Suprapubic skin (tissue), 4 donors: Measurements from ENCODE around the gene PPM1F. TPM values are rescaled to one million over a fixed set of nuclear protein-coding genes. Genes with fewer than 3 reads are reported as not detected.
A peak's percentile ranks its signal among the peaks of the same experiment; 100 is the strongest.
"Not testable (repeated sequence)": the region's sequence is repeated elsewhere in the genome, so short reads cannot be mapped to it uniquely, and the experiment has no call there.

Experiments used
- DNase-seq, 2 donors: peaks; one replicate each; pipeline ENCODE4 v3.0.0-alpha.2; 2019; ENCODE audit warnings: low spot score in 2 of 2
- H3K27ac ChIP-seq: fragments of 200-600 bp; sonication (generic); one replicate; pipeline ENCODE4 v1.5.1; 2019
- H3K27me3 ChIP-seq: fragments of 200-600 bp; sonication (generic); one replicate; pipeline ENCODE4 v1.5.1; 2019
- H3K36me3 ChIP-seq: fragments of 200-600 bp; sonication (generic); one replicate; pipeline ENCODE4 v1.5.1; 2019
- H3K4me1 ChIP-seq: fragments of 200-600 bp; sonication (generic); one replicate; pipeline ENCODE4 v1.5.1; 2019
- H3K4me3 ChIP-seq: fragments of 200-600 bp; sonication (generic); one replicate; pipeline ENCODE4 v1.5.1; 2019; ENCODE audit warnings: mild to moderate bottlenecking
- H3K9me3 ChIP-seq: fragments of 200-600 bp; sonication (generic); one replicate; pipeline ENCODE4 v1.5.1; 2019
- EP300 ChIP-seq: sonication (generic); formaldehyde crosslinking; IDR thresholded peaks from one replicate; pipeline ENCODE4 v1.6.1; 2017; ENCODE audit warnings: antibody characterized with exemption
- POLR2A ChIP-seq, 2 donors: fragments of 450-650 bp; IDR thresholded peaks; one replicate each; pipeline ENCODE4 v1.6.1; 2017; ENCODE audit warnings: antibody characterized with exemption in 2 of 2, mild to moderate bottlenecking in 2 of 2, moderate library complexity in 2 of 2
- POLR2AphosphoS5 ChIP-seq, 3 donors: sonication (generic); formaldehyde crosslinking; IDR thresholded peaks; one replicate each; pipeline ENCODE4 v1.6.1; 2017; ENCODE audit warnings: antibody characterized with exemption in 3 of 3
- WGBS: methylation state at CpG from one replicate; pipeline ENCODE4 v1.1.5; 2018; 5-methylcytosine and 5-hydroxymethylcytosine counted together
- total RNA-seq, 4 donors: library from RNA; depleted of rRNA; stranded (reverse); fragments of >200 nt; gene quantifications; one replicate each; pipeline ENCODE4 v1.1.0, GENCODE V29; 2016
- TF ChIP-seq, protein P1 (sequence below), 2 donors: fragments of 200-600 bp in 1 of 2; fragments of 450-650 bp in 1 of 2; sonication (generic) in 1 of 2; IDR thresholded peaks; one replicate each; pipeline ENCODE4 v1.5.1; 2016 to 2019; ENCODE audit warnings: antibody characterized with exemption in 2 of 2, mild to moderate bottlenecking in 1 of 2, moderate library complexity in 1 of 2

Gene PPM1F
- total RNA-seq, 4 donors from 2014 or later = 21.9 to 40.7 (median 29.9) TPM

DNA sequence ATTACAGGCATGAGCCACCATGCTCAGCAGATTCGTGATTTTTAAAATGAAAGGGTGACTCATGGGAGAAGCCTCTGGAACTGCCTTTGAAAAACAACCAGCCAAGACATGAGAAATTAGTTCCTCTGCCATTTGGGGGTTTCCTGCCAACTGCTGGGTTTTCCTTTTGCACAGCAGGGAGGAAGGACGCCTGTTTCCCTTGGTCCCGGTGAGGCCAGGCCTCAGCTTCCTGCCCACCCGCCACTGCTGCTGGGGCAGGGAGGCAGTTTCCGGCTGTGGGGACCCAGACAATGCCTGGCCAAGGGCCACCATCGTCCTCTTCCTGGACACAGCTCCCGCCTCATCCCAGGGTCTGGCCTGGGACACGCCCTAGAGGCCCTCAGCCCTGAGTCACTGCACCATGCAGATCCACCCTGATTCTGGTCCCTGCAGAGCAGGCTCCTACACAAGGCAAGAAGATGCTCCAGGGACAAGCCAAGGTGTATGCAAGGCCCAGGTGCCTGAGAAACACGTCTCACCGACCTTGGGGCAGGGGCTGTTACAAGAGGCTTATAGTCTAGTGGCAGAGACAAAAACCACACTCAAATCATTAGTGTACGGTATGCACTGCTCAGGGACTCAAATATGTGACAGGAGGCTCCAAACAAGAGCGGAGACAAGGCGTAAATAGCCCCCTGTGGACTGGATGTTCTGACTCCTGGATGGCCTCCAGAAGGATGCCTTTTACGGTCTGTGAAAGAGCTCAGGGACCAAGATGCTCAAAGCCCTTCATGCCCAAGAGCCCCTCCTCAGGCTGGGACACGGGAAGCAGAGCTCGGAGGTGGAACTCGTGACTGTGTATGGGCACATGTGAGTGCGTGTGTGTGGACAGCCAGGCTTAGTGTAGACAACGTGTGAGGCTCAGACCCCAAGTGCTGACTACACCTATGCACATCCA lies 10.0 kb downstream of the PPM1F start:
- peaks cover 22% of the 10 kb centered on the region for H3K36me3 ChIP-seq
- TF ChIP-seq POLR2AphosphoS5 (IDR thresholded peaks at IDR 0.05) (peak in 2 of 3 donors; percentile 64 to 86), POLR2A (IDR thresholded peaks at IDR 0.05) (no peak), EP300 (no peak)
- TF ChIP-seq, protein P1, sequence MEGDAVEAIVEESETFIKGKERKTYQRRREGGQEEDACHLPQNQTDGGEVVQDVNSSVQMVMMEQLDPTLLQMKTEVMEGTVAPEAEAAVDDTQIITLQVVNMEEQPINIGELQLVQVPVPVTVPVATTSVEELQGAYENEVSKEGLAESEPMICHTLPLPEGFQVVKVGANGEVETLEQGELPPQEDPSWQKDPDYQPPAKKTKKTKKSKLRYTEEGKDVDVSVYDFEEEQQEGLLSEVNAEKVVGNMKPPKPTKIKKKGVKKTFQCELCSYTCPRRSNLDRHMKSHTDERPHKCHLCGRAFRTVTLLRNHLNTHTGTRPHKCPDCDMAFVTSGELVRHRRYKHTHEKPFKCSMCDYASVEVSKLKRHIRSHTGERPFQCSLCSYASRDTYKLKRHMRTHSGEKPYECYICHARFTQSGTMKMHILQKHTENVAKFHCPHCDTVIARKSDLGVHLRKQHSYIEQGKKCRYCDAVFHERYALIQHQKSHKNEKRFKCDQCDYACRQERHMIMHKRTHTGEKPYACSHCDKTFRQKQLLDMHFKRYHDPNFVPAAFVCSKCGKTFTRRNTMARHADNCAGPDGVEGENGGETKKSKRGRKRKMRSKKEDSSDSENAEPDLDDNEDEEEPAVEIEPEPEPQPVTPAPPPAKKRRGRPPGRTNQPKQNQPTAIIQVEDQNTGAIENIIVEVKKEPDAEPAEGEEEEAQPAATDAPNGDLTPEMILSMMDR (IDR thresholded peaks at IDR 0.05) = no peak
- H3K4me1 ChIP-seq = peaks cover 78% of the 10 kb centered on the region
- peak overlapping the region; percentile 92 for H3K27ac ChIP-seq
- no peaks in the 10 kb centered on the region for H3K27me3 ChIP-seq
- no peaks in the 10 kb centered on the region for H3K9me3 ChIP-seq
- 32% methylated on average over 16 of the region's 19 CpGs for WGBS
- peak; percentile 89 to 92 for DNase-seq
- H3K4me3 ChIP-seq = no peak overlapping the region

DNA sequence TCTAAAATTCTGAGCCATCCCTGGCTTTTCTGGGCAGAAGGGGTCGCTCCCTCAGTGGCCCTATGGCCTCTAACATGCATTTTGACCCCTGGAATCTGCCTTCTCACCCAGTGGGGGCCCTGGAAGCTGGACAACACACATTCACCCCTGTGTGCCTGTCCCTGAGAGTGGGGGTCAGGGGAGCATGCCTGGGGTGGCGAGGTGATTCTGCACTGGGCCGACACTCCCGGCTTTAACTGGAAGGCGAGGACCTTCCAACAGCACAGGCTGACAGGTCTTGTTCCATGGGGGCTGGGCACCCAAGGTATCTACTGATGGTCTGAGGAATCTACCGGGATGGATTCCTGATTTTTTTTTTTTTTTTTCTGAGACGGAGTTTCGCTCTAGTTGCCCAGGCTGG lies 10.7 kb downstream of the PPM1F start:
- DNase-seq = no peak

DNA sequence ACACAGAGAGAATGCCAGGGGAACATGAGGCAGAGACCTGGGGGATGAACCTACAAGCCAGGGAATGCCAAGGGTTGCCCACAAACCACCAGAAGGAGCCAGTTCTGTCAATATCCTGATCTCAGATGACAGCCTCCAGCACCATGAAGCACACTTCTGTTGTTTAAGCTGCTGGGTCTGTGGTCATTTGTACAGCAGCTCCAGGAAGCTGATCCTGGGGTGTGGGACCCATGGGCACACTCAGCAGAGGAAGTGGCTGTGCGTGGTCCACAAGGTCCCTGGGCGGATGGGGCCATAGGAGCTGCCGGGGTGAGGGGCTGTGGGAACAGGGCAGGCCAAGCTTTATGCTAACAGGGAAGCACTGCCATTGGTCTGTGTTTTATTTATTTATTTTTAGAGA lies 12.1 kb downstream of the PPM1F start:
- H3K4me3 ChIP-seq = no peak overlapping the region
- 94% methylated on average over 3 of the region's 3 CpGs for WGBS
- H3K36me3 ChIP-seq = peaks cover 16% of the 10 kb centered on the region
- no peak for DNase-seq
- peak overlapping the region; percentile 92 for H3K27ac ChIP-seq
- peaks cover 84% of the 10 kb centered on the region for H3K4me1 ChIP-seq
- no peaks in the 10 kb centered on the region for H3K9me3 ChIP-seq
- no peaks in the 10 kb centered on the region for H3K27me3 ChIP-seq
- no peak for TF ChIP-seq POLR2AphosphoS5 (IDR thresholded peaks at IDR 0.05)
- TF ChIP-seq, protein P1 (IDR thresholded peaks at IDR 0.05) = no peak
- no peak for TF ChIP-seq POLR2A (IDR thresholded peaks at IDR 0.05)
- TF ChIP-seq EP300 = no peak

More for the DNA sequence above, 10.7 kb downstream of the PPM1F start:
- Histone ChIP-seq H3K9me3 (no peaks in the 10 kb centered on the region), H3K27ac (peak overlapping the region; percentile 92), H3K27me3 (no peaks in the 10 kb centered on the region), H3K36me3 (peaks cover 22% of the 10 kb centered on the region), H3K4me3 (no peak overlapping the region), H3K4me1 (peaks cover 78% of the 10 kb centered on the region)
- 91% methylated on average over 8 of the region's 8 CpGs for WGBS
- TF ChIP-seq POLR2A (IDR thresholded peaks at IDR 0.05) (no peak), EP300 (no peak)

DNA sequence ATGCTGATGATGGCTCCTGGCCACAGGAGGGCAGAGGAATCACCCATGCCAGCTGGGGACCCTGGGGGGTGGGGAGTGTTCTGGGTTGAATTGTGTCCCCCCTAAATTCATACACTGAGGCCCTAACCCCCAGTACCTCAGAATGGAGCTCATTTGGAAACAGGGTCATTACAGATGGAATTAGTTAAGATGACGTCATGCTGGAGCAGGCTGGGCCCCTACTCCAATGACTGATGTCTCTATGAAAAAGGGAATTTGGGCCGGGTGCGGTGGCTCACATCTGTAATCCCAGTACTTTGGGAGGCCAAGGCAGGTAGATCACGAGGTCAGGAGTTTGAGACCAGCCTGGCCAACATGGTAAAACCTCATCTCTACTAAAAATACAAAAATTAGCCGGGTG lies 12.7 kb downstream of the PPM1F start:
- not testable (repeated sequence) for DNase-seq, H3K9me3 ChIP-seq, H3K27me3 ChIP-seq, H3K4me3 ChIP-seq
- Histone ChIP-seq H3K36me3 (peaks cover 10% of the 10 kb centered on the region), H3K4me1 (peaks cover 84% of the 10 kb centered on the region), H3K27ac (peak overlapping the region; percentile 92)
- WGBS = 53% methylated on average over 5 of the region's 5 CpGs

DNA sequence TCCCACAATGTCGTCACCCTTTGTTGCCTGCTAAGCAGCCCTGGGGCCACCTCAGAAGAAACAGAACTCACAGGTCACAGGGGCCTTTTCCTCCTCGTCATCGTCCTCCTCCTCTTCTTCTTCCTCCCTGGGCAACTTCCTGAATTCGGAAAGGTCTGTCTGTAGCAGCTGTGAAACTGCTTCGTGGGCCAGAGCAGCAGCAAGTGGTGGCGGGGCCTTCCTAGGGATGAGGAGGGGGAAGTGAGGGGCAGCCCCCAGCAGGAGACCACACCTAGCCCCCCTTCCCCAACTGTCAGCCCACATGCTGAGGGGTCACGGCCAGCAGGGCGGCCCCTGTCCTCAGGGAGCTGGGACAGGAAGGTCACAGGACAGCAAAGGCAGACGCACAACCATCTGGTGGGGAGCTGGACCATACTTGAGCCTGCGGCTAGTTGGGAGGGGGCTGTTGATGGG lies 13.2 kb downstream of the PPM1F start:
- TF ChIP-seq, protein P1 (IDR thresholded peaks at IDR 0.05) = no peak
- TF ChIP-seq EP300 (no peak), POLR2A (IDR thresholded peaks at IDR 0.05) (no peak), POLR2AphosphoS5 (IDR thresholded peaks at IDR 0.05) (no peak)
- Histone ChIP-seq H3K27me3 (no peaks in the 10 kb centered on the region), H3K9me3 (no peaks in the 10 kb centered on the region), H3K36me3 (peaks cover 6% of the 10 kb centered on the region), H3K27ac (peak overlapping the region; percentile 92), H3K4me1 (peaks cover 84% of the 10 kb centered on the region), H3K4me3 (peak overlapping the region; percentile 54)
- 51% methylated on average over 8 of the region's 10 CpGs for WGBS
- DNase-seq = no peak

DNA sequence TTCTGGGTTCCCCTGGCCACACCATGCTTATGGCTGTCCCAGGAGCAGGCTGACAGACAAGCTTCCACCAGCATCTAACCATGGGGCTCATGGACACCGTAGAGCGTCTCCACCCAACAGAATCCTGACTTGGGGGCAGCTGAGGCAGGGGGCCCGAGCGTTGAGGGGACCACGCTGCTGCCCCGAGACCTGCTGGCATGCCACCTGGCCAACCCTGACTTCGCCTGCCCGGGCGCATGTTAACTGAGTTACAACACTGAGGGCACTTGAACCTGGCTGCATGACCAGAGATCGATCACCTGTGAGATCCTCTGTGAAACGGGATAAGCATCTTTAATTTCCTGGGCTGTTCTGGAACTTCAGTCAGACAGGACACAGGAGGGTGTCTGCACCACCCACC lies 13.7 kb downstream of the PPM1F start:
- Histone ChIP-seq H3K9me3 (no peaks in the 10 kb centered on the region), H3K4me3 (peak overlapping the region; percentile 54), H3K27ac (peak overlapping the region; percentile 92), H3K27me3 (no peaks in the 10 kb centered on the region), H3K36me3 (peaks cover 2% of the 10 kb centered on the region), H3K4me1 (peaks cover 79% of the 10 kb centered on the region)
- whole genome bisulfite sequencing = 87% methylated on average over 3 of the region's 11 CpGs
- TF ChIP-seq, protein P1 (IDR thresholded peaks at IDR 0.05) = no peak
- TF ChIP-seq EP300 (no peak), POLR2A (IDR thresholded peaks at IDR 0.05) (no peak), POLR2AphosphoS5 (IDR thresholded peaks at IDR 0.05) (no peak)
- DNase-seq = no peak
